ENCODE measurements around the gene CDC45.

The CDC45 gene

DNA sequence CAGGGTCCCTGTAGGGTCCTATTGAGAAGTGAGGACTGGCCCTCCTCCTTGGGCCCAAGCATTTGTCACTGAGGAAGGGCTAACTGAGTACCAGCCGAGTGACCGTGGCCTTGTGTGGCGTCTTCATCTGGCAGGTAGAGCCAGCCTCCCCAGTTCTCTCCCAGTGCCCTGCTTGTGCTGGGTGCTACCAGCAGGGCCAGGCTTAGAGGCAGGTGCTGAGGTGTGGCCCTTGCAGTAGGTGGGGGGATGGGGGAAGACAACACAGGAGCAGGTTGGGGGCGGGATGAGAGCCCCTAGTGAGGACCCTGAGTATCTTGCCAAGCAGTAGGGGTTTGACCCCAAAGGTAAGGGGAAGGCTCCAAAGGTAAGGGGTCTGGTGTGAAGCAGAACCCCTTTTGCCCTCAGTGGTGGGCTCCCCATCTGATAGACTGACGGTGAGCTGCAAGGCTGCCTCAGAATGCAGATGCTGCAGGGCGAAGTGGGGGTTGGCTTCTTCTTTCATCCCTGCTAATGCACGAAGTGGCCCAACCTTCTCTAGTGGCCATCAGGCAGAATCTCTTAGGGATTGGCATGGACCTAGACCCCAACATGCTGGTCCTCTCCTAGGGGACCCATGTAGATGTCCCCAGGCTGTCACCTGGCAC is 19.6 kb downstream of the CDC45 start:
- Histone ChIP-seq H3K9ac (ENCODE audit: low read depth, low read length) (no peak overlapping the region), H3K4me1 (ENCODE audit: insufficient read depth, low read length) (no peaks in the 10 kb centered on the region), H3K27ac (ENCODE audit: low read depth, low read length) (no peak overlapping the region), H3K4me3 (ENCODE audit: low read length) (no peak overlapping the region), H3K27me3 (ENCODE audit: insufficient read depth, low read length) (no peaks in the 10 kb centered on the region), H3K36me3 (ENCODE audit: insufficient read depth, low read length) (peaks cover 59% of the 10 kb centered on the region), H3K9me3 (ENCODE audit: insufficient read depth, low read depth, low read length) (no peaks in the 10 kb centered on the region)
- 95% methylated on average over 7 of the region's 7 CpGs for WGBS

DNA sequence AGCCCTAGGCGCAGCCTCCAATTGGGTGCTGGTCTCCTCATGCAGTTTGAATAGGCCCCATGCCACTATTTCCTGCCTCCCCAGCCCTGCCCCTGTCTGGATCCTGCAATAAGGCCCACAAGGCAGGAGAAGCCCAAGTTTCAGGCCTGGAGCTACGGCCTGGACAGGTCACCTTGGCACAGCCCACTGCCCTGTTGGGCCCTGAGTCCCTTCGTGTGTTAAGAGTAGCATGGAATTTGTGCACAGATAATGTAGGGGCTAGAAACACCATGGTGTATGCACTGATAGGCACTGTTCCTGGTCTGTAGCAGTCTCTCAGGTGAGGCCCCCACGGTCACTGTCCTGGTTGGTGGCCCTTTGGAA is 20.1 kb downstream of the CDC45 start:
- Histone ChIP-seq H3K4me3 (ENCODE audit: low read length) (no peak overlapping the region), H3K9me3 (ENCODE audit: insufficient read depth, low read depth, low read length) (no peaks in the 10 kb centered on the region), H3K27me3 (ENCODE audit: insufficient read depth, low read length) (no peaks in the 10 kb centered on the region), H3K9ac (ENCODE audit: low read depth, low read length) (no peak overlapping the region), H3K4me1 (ENCODE audit: insufficient read depth, low read length) (no peaks in the 10 kb centered on the region), H3K36me3 (ENCODE audit: insufficient read depth, low read length) (peaks cover 54% of the 10 kb centered on the region), H3K27ac (ENCODE audit: low read depth, low read length) (no peak overlapping the region)
- 91% methylated on average over 4 of the region's 4 CpGs for WGBS

DNA sequence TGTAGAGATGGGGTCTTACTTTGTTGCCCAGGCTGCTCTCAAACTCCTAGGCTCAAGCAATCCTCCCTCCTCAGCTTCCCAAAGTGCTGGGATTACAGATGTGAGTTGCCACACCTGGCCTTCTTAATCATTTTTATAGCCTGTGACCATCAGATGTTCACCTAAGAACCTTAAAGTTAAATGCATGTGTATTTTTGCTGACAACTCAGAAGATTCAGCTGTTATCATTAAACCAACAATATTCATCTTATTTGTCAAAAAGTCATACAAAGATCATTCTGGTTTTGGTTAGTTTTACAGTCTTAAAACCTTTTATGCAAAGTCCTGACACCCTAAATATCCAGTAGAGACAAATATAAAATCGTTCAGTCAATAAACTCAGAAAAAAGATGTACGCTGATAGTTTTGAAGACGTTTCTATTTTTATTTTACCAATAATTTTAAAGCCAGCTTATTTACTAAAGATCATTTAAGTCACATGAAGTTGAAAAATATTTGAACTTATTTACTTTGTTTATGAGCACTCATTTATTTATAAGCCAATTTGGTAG is 22.3 kb downstream of the CDC45 start:
- 100% methylated on average over 3 of the region's 3 CpGs for WGBS
- Histone ChIP-seq H3K36me3 (ENCODE audit: insufficient read depth, low read length) (peaks cover 51% of the 10 kb centered on the region), H3K9me3 (ENCODE audit: insufficient read depth, low read depth, low read length) (no peaks in the 10 kb centered on the region), H3K9ac (ENCODE audit: low read depth, low read length) (no peak overlapping the region), H3K27ac (ENCODE audit: low read depth, low read length) (no peak overlapping the region), H3K27me3 (ENCODE audit: insufficient read depth, low read length) (no peaks in the 10 kb centered on the region), H3K4me1 (ENCODE audit: insufficient read depth, low read length) (no peaks in the 10 kb centered on the region), H3K4me3 (ENCODE audit: low read length) (no peak overlapping the region)

DNA sequence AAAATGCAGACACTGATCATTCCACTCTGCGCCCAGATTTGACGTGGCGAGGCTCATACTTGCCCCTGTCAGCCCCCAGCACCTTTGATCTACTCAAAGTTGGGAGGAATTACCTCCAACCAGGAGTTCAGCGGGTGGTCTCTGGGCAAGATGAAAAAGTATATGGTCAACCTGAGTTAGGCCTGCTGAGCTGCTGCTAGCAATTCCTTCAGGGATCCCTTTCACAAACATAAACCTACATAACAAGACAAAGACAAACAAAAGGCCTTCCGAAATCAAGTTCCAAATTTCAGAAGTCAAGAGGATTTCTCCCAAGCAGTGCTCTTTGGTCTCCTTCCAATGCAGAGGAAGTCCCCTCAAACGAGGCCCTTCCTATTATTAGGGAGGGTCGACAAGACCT is 23.6 kb downstream of the CDC45 start:
- Histone ChIP-seq H3K9ac (ENCODE audit: low read depth, low read length) (no peak overlapping the region), H3K4me1 (ENCODE audit: insufficient read depth, low read length) (no peaks in the 10 kb centered on the region), H3K27ac (ENCODE audit: low read depth, low read length) (no peak overlapping the region), H3K27me3 (ENCODE audit: insufficient read depth, low read length) (no peaks in the 10 kb centered on the region), H3K36me3 (ENCODE audit: insufficient read depth, low read length) (peaks cover 51% of the 10 kb centered on the region), H3K4me3 (ENCODE audit: low read length) (no peak overlapping the region), H3K9me3 (ENCODE audit: insufficient read depth, low read depth, low read length) (no peaks in the 10 kb centered on the region)
- 84% methylated on average over 7 of the region's 7 CpGs for WGBS

DNA sequence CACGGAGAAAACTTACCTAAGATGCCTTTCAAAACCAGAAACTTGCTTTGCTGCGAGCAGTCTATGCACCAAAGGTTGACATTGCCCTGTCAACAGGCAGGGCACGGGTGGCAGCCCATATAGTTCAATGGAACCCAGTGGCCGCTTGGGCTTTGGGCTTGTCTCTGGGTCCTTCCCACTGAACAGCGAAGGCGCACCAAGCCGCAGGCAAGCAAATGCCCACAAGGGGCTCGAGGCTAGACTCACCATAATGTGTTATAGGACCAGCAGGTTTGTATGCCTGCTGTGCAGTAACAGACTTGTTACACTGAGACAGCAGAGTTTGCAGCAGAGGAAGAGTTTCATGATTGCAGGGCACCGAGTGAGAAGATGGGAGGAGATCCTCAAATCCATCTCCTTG is 24.1 kb downstream of the CDC45 start:
- peaks cover 51% of the 10 kb centered on the region for H3K36me3 ChIP-seq (ENCODE audit: insufficient read depth, low read length)
- 91% methylated on average over 9 of the region's 9 CpGs for WGBS
- no peaks in the 10 kb centered on the region for H3K4me1 ChIP-seq (ENCODE audit: insufficient read depth, low read length)
- no peak overlapping the region for H3K4me3 ChIP-seq (ENCODE audit: low read length)
- H3K9ac ChIP-seq (ENCODE audit: low read depth, low read length): no peak overlapping the region; the same call in 1 of the 2 replicates
- H3K9me3 ChIP-seq (ENCODE audit: insufficient read depth, low read depth, low read length): no peaks in the 10 kb centered on the region
- H3K27ac ChIP-seq (ENCODE audit: low read depth, low read length): no peak overlapping the region
- H3K27me3 ChIP-seq (ENCODE audit: insufficient read depth, low read length): no peaks in the 10 kb centered on the region

DNA sequence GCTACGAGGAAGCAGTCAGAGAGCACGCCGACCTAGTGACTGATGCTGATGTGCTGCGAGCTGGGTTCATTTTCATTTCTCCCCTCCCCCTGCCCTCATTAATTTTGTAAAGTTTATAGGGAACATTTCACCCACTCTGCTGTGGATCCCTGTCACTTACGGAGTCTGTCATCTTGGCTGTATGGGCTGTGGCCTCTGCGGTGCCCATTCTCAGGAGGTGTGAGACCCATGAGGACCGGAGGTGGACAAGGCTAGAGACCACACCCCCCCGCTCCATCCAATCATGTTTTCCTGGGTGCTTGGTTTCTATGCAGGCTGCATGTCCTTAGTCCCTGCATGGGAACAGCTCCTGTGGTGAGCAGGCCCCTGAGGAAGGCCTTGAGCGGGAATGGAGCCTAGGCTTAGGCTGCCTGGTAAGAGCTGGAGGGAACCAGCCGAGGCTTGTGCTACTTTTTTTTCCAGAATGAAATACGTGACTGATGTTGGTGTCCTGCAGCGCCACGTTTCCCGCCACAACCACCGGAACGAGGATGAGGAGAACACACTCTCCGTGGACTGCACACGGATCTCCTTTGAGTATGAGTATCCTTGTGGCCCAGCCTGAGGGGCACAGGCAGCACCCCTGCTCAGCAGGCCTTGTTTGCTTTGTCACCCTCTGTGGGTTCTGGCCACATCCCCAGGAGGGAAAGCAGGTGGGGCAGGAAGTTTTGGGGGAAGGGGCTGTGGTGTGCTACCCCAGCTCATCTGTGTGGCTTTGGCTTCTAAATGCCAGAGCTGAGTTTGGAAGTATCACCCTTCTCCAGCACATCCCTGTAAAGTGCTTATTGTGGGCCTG is 25.4 kb downstream of the CDC45 start:
- 91% methylated on average over 17 of the region's 18 CpGs for WGBS
- H3K4me1 ChIP-seq (ENCODE audit: insufficient read depth, low read length): no peaks in the 10 kb centered on the region
- H3K9me3 ChIP-seq (ENCODE audit: insufficient read depth, low read depth, low read length): no peaks in the 10 kb centered on the region
- no peak overlapping the region for H3K27ac ChIP-seq (ENCODE audit: low read depth, low read length)
- no peak overlapping the region for H3K4me3 ChIP-seq (ENCODE audit: low read length)
- no peaks in the 10 kb centered on the region for H3K27me3 ChIP-seq (ENCODE audit: insufficient read depth, low read length)
- peaks cover 52% of the 10 kb centered on the region for H3K36me3 ChIP-seq (ENCODE audit: insufficient read depth, low read length)
- H3K9ac ChIP-seq (ENCODE audit: low read depth, low read length): no peak overlapping the region

DNA sequence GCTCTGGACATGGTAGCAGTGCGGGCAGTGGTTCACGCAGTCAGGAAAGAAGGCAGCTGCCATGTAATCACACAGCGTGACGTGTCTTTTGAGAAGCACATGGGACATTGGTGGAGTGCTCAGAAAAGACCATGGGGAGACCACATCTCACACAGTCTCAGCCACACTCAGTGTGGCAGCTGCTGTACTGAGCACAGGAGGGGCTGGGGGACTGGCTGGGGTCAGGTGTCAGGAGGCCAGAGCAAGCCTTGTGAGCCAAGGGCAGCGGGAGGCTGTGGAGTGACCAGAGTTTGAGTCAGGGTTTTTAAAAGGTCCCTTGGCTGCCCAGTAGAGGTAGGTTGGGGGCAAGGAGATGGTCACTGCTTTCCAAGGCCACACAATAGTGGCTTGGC is 26.0 kb downstream of the CDC45 start:
- Histone ChIP-seq H3K27ac (ENCODE audit: low read depth, low read length) (no peak overlapping the region), H3K4me1 (ENCODE audit: insufficient read depth, low read length) (no peaks in the 10 kb centered on the region), H3K36me3 (ENCODE audit: insufficient read depth, low read length) (peaks cover 53% of the 10 kb centered on the region), H3K4me3 (ENCODE audit: low read length) (no peak overlapping the region), H3K9me3 (ENCODE audit: insufficient read depth, low read depth, low read length) (no peaks in the 10 kb centered on the region), H3K9ac (ENCODE audit: low read depth, low read length) (no peak overlapping the region), H3K27me3 (ENCODE audit: insufficient read depth, low read length) (no peaks in the 10 kb centered on the region)
- 98% methylated on average over 5 of the region's 5 CpGs for WGBS

DNA sequence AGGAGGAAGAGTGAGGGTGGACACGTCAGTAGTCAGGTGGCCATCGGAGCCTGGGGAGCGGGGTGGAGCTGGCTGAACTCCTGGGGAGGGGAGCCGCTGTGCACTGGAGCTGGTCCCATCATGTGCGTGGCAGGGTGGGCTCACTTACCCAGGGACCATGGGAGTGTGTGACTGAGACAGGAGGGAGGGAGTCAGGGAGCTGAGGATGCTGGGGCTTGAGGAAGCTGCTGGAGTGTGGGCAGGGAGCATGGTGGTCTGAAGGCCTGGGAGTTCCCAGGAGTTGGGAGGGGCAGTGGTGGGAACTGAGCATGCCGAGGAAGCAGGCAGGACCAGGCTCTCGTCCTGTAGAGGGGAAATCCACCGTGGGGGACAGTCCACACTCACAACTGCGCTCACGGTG is 26.5 kb downstream of the CDC45 start:
- WGBS: 84% methylated on average over 10 of the region's 10 CpGs
- Histone ChIP-seq H3K9me3 (ENCODE audit: insufficient read depth, low read depth, low read length) (no peaks in the 10 kb centered on the region), H3K4me1 (ENCODE audit: insufficient read depth, low read length) (no peaks in the 10 kb centered on the region), H3K9ac (ENCODE audit: low read depth, low read length) (no peak overlapping the region), H3K36me3 (ENCODE audit: insufficient read depth, low read length) (peaks cover 57% of the 10 kb centered on the region), H3K27me3 (ENCODE audit: insufficient read depth, low read length) (no peaks in the 10 kb centered on the region), H3K4me3 (ENCODE audit: low read length) (no peak overlapping the region), H3K27ac (ENCODE audit: low read depth, low read length) (no peak overlapping the region)

DNA sequence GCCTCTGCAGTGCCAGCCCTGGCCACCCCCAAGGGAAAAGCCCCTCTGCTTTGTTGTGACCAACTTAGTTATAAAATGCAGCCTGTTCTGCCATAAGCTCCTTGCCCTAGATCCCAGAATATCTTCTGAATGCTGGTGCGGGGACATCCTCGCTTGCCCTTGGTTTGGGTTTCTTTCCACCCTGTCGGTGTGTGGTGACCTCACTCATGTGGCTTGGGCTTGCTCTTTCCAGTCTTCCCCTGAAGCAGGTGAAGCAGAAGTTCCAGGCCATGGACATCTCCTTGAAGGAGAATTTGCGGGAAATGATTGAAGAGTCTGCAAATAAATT is 27.8 kb downstream of the CDC45 start:
- Histone ChIP-seq H3K27me3 (ENCODE audit: insufficient read depth, low read length) (no peaks in the 10 kb centered on the region), H3K36me3 (ENCODE audit: insufficient read depth, low read length) (peaks cover 68% of the 10 kb centered on the region)
- WGBS: 98% methylated on average over 4 of the region's 4 CpGs

DNA sequence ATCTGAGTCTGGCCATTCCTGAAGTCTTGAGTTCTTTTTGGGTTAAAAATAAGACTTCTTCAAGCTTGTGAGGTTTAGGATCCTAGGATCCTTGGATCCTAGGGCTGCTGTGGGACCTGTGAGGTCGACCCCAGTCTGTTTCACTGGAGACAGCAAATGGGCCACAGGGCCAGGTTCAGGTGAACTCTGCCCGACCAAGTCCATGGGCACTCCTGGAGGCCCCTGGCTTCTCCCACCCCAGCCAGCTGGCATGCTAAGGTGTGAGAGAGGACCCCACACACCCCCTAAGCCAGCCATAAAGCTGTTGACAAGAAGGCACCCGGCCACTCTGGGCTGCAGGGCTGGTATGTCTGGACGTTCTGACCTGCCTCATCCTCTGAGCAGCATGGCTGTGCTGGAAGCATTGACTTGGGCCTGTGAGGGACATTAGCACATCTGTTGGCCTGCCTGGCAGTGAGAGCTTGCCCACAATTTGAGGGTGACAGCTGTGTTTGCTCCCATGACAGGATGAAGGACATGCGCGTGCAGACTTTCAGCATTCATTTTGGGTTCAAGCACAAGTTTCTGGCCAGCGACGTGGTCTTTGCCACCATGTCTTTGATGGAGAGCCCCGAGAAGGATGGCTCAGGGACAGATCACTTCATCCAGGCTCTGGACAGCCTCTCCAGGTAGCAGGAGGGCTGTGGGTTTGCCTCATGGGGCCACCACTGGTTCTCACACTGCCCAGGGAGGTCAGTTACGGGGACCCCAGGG is 28.5 kb downstream of the CDC45 start:
- no peaks in the 10 kb centered on the region for H3K27me3 ChIP-seq (ENCODE audit: insufficient read depth, low read length)
- H3K4me3 ChIP-seq (ENCODE audit: low read length): no peak overlapping the region
- no peak overlapping the region for H3K9ac ChIP-seq (ENCODE audit: low read depth, low read length)
- H3K27ac ChIP-seq (ENCODE audit: low read depth, low read length): no peak overlapping the region
- WGBS: 91% methylated on average over 10 of the region's 10 CpGs
- no peaks in the 10 kb centered on the region for H3K4me1 ChIP-seq (ENCODE audit: insufficient read depth, low read length)
- peaks cover 75% of the 10 kb centered on the region for H3K36me3 ChIP-seq (ENCODE audit: insufficient read depth, low read length)
- no peaks in the 10 kb centered on the region for H3K9me3 ChIP-seq (ENCODE audit: insufficient read depth, low read depth, low read length)

More for the DNA sequence above, 27.8 kb downstream of the CDC45 start:
- H3K9me3 ChIP-seq (ENCODE audit: insufficient read depth, low read depth, low read length): no peaks in the 10 kb centered on the region
- no peaks in the 10 kb centered on the region for H3K4me1 ChIP-seq (ENCODE audit: insufficient read depth, low read length)
- H3K9ac ChIP-seq (ENCODE audit: low read depth, low read length): no peak overlapping the region
- no peak overlapping the region for H3K4me3 ChIP-seq (ENCODE audit: low read length)
- H3K27ac ChIP-seq (ENCODE audit: low read depth, low read length): no peak overlapping the region

DNA sequence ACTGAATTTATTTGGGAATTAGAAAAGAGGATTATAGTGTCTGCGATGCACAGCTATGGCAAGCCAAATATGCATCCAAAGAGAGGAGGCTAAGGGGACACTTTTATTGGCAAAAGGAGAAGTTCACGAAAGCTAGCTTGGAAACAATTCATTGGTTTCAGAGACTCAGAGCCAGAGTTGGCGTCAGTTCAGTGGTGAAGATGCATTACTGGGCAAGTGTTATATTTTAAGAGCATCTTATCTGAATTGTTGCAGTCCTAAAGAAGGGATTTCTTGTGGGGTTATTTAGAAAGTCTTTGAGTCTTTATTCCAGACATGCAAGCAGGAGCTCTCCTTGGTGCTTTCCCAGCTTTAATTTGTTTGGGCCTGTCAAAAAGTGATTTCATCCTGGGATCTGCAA is 29.5 kb downstream of the CDC45 start:
- WGBS: 91% methylated on average over 3 of the region's 3 CpGs
- no peak overlapping the region for H3K9ac ChIP-seq (ENCODE audit: low read depth, low read length)
- peaks cover 85% of the 10 kb centered on the region for H3K36me3 ChIP-seq (ENCODE audit: insufficient read depth, low read length)
- no peaks in the 10 kb centered on the region for H3K9me3 ChIP-seq (ENCODE audit: insufficient read depth, low read depth, low read length)
- H3K27me3 ChIP-seq (ENCODE audit: insufficient read depth, low read length): no peaks in the 10 kb centered on the region
- no peak overlapping the region for H3K4me3 ChIP-seq (ENCODE audit: low read length)
- no peaks in the 10 kb centered on the region for H3K4me1 ChIP-seq (ENCODE audit: insufficient read depth, low read length)
- no peak overlapping the region for H3K27ac ChIP-seq (ENCODE audit: low read depth, low read length)
